ENCODE measurements around the gene TBC1D9.

Gene TBC1D9

GRCh38 chr4:140764785-140765392, 8.7 kb upstream of the TBC1D9 start:
- H2BK120ac ChIP-seq (ENCODE audit: low read depth, low read length), result no peak overlapping the region
- no peak overlapping the region for H3K4me3 ChIP-seq (ENCODE audit: low read length)
- no peak overlapping the region for H3K18ac ChIP-seq (ENCODE audit: low read length)
- H4K5ac ChIP-seq (ENCODE audit: low read length), result no peak overlapping the region
- H2BK5ac ChIP-seq (ENCODE audit: low read length), result no peak overlapping the region
- WGBS (ENCODE audit: extremely low coverage, insufficient coverage, low lambda C conversion rate), result no CpG with 5 or more reads among the region's 7 CpGs
- H3K9ac ChIP-seq (ENCODE audit: low read length), result no peak overlapping the region
- H3K27me3 ChIP-seq (ENCODE audit: insufficient read depth, low read length, poor library complexity), result no peaks in the 10 kb centered on the region
- no peak overlapping the region for H4K8ac ChIP-seq (ENCODE audit: low read depth, low read length)
- DNase-seq, result peak; percentile 63
- no peak overlapping the region for H2AK5ac ChIP-seq (ENCODE audit: low read length)
- H3K27ac ChIP-seq (ENCODE audit: low read depth, low read length), result no peak overlapping the region
- no peak overlapping the region for H3K56ac ChIP-seq (ENCODE audit: low read length)
- H3K4me2 ChIP-seq (ENCODE audit: low read length), result no peak overlapping the region
- no peaks in the 10 kb centered on the region for H3K79me2 ChIP-seq (ENCODE audit: control insufficient read depth, insufficient read depth, low read length)
- H3K23ac ChIP-seq (ENCODE audit: low read length), result no peak overlapping the region
- no peak overlapping the region for H3K4ac ChIP-seq (ENCODE audit: low read depth, low read length)
- no peak overlapping the region for H2BK15ac ChIP-seq (replicated peaks; ENCODE audit: low read depth)
- H3K4me1 ChIP-seq (ENCODE audit: control insufficient read depth, low read depth, low read length), result no peaks in the 10 kb centered on the region
- H3K36me3 ChIP-seq (ENCODE audit: control insufficient read depth, insufficient read depth, low read length), result no peaks in the 10 kb centered on the region
- no peaks in the 10 kb centered on the region for H3K79me1 ChIP-seq (ENCODE audit: low read length)

- Histone ChIP-seq H2BK120ac (ENCODE audit: low read depth, low read length) (no peak overlapping the region), H2BK15ac (replicated peaks; ENCODE audit: low read depth) (no peak overlapping the region), H2BK5ac (ENCODE audit: low read length) (no peak overlapping the region), H3K79me2 (ENCODE audit: control insufficient read depth, insufficient read depth, low read length) (no peaks in the 10 kb centered on the region), H4K5ac (ENCODE audit: low read length) (no peak overlapping the region), H3K9ac (ENCODE audit: low read length) (no peak overlapping the region), H3K36me3 (ENCODE audit: control insufficient read depth, insufficient read depth, low read length) (no peaks in the 10 kb centered on the region), H3K23ac (ENCODE audit: low read length) (no peak overlapping the region), H3K4me3 (ENCODE audit: low read length) (no peak overlapping the region), H4K8ac (ENCODE audit: low read depth, low read length) (no peak overlapping the region), H3K4me1 (ENCODE audit: control insufficient read depth, low read depth, low read length) (peaks cover 3% of the 10 kb centered on the region), H3K27ac (ENCODE audit: low read depth, low read length) (no peak overlapping the region), H3K4me2 (ENCODE audit: low read length) (no peak overlapping the region), H3K79me1 (ENCODE audit: low read length) (no peaks in the 10 kb centered on the region), H3K27me3 (ENCODE audit: insufficient read depth, low read length, poor library complexity) (no peaks in the 10 kb centered on the region), H3K56ac (ENCODE audit: low read length) (no peak overlapping the region), H3K18ac (ENCODE audit: low read length) (no peak overlapping the region), H2AK5ac (ENCODE audit: low read length) (no peak overlapping the region), H3K4ac (ENCODE audit: low read depth, low read length) (no peak overlapping the region)
- no CpG with 5 or more reads among the region's 3 CpGs for WGBS (ENCODE audit: extremely low coverage, insufficient coverage, low lambda C conversion rate)
- no peak for DNase-seq
These were observed 6.0 kb upstream of the TBC1D9 start for GRCh38 chr4:140762202-140762601.

- Histone ChIP-seq H4K8ac (ENCODE audit: low read depth, low read length) (no peak overlapping the region), H3K4me1 (ENCODE audit: control insufficient read depth, low read depth, low read length) (peaks cover 3% of the 10 kb centered on the region), H3K4me3 (ENCODE audit: low read length) (no peak overlapping the region), H3K18ac (ENCODE audit: low read length) (no peak overlapping the region), H3K36me3 (ENCODE audit: control insufficient read depth, insufficient read depth, low read length) (no peaks in the 10 kb centered on the region), H2BK15ac (replicated peaks; ENCODE audit: low read depth) (no peak overlapping the region), H3K79me1 (ENCODE audit: low read length) (peaks cover 5% of the 10 kb centered on the region), H2BK120ac (ENCODE audit: low read depth, low read length) (no peak overlapping the region), H3K23ac (ENCODE audit: low read length) (no peak overlapping the region), H3K9ac (ENCODE audit: low read length) (peak overlapping the region; percentile 25), H3K27ac (ENCODE audit: low read depth, low read length) (no peak overlapping the region), H2AK5ac (ENCODE audit: low read length) (no peak overlapping the region), H3K56ac (ENCODE audit: low read length) (peak overlapping the region; percentile 49), H3K4me2 (ENCODE audit: low read length) (peak overlapping the region; percentile 11), H3K4ac (ENCODE audit: low read depth, low read length) (no peak overlapping the region), H4K5ac (ENCODE audit: low read length) (no peak overlapping the region), H3K27me3 (ENCODE audit: insufficient read depth, low read length, poor library complexity) (no peaks in the 10 kb centered on the region), H3K79me2 (ENCODE audit: control insufficient read depth, insufficient read depth, low read length) (peaks cover 6% of the 10 kb centered on the region), H2BK5ac (ENCODE audit: low read length) (no peak overlapping the region)
- DNase-seq, result no peak
- WGBS (ENCODE audit: extremely low coverage, insufficient coverage, low lambda C conversion rate), result no CpG with 5 or more reads among the region's 3 CpGs
These were observed 1.0 kb upstream of the TBC1D9 start for GRCh38 chr4:140757232-140757630.

GRCh38 chr4:140755774-140756318, 339 bp downstream of the TBC1D9 start:
- Histone ChIP-seq H3K4me1 (ENCODE audit: control insufficient read depth, low read depth, low read length) (peaks cover 3% of the 10 kb centered on the region), H4K8ac (ENCODE audit: low read depth, low read length) (no peak overlapping the region), H3K27me3 (ENCODE audit: insufficient read depth, low read length, poor library complexity) (no peaks in the 10 kb centered on the region), H3K9ac (ENCODE audit: low read length) (peak overlapping the region; percentile 78), H3K56ac (ENCODE audit: low read length) (peak overlapping the region; percentile 92), H2BK15ac (replicated peaks; ENCODE audit: low read depth) (no peak overlapping the region), H3K4ac (ENCODE audit: low read depth, low read length) (peak overlapping the region; percentile 63), H4K5ac (ENCODE audit: low read length) (no peak overlapping the region), H3K79me2 (ENCODE audit: control insufficient read depth, insufficient read depth, low read length) (peaks cover 6% of the 10 kb centered on the region), H3K4me3 (ENCODE audit: low read length) (peak overlapping the region; percentile 65), H2AK5ac (ENCODE audit: low read length) (no peak overlapping the region), H3K27ac (ENCODE audit: low read depth, low read length) (peak overlapping the region; percentile 74), H3K23ac (ENCODE audit: low read length) (no peak overlapping the region), H2BK120ac (ENCODE audit: low read depth, low read length) (peak overlapping the region; percentile 14), H2BK5ac (ENCODE audit: low read length) (no peak overlapping the region), H3K4me2 (ENCODE audit: low read length) (peak overlapping the region; percentile 78), H3K36me3 (ENCODE audit: control insufficient read depth, insufficient read depth, low read length) (no peaks in the 10 kb centered on the region), H3K18ac (ENCODE audit: low read length) (peak overlapping the region; percentile 71), H3K79me1 (ENCODE audit: low read length) (peaks cover 5% of the 10 kb centered on the region)
- DNase-seq, result peak; percentile 75
- no CpG with 5 or more reads among the region's 74 CpGs for WGBS (ENCODE audit: extremely low coverage, insufficient coverage, low lambda C conversion rate)

GRCh38 chr4:140754918-140755773, 1.0 kb downstream of the TBC1D9 start:
- no peak for DNase-seq
- Histone ChIP-seq H3K56ac (ENCODE audit: low read length) (peak overlapping the region; percentile 92), H3K18ac (ENCODE audit: low read length) (peak overlapping the region; percentile 71), H2BK120ac (ENCODE audit: low read depth, low read length) (peak overlapping the region; percentile 14), H3K79me1 (ENCODE audit: low read length) (peaks cover 5% of the 10 kb centered on the region), H3K27ac (ENCODE audit: low read depth, low read length) (peak overlapping the region; percentile 74), H3K4me1 (ENCODE audit: control insufficient read depth, low read depth, low read length) (peaks cover 3% of the 10 kb centered on the region), H3K23ac (ENCODE audit: low read length) (no peak overlapping the region), H4K5ac (ENCODE audit: low read length) (no peak overlapping the region), H2AK5ac (ENCODE audit: low read length) (no peak overlapping the region), H3K27me3 (ENCODE audit: insufficient read depth, low read length, poor library complexity) (no peaks in the 10 kb centered on the region), H3K9ac (ENCODE audit: low read length) (peak overlapping the region; percentile 78), H3K4ac (ENCODE audit: low read depth, low read length) (no peak overlapping the region), H3K79me2 (ENCODE audit: control insufficient read depth, insufficient read depth, low read length) (peaks cover 6% of the 10 kb centered on the region), H2BK5ac (ENCODE audit: low read length) (no peak overlapping the region), H3K4me3 (ENCODE audit: low read length) (peak overlapping the region; percentile 65), H3K4me2 (ENCODE audit: low read length) (peak overlapping the region; percentile 64), H2BK15ac (replicated peaks; ENCODE audit: low read depth) (no peak overlapping the region), H3K36me3 (ENCODE audit: control insufficient read depth, insufficient read depth, low read length) (no peaks in the 10 kb centered on the region), H4K8ac (ENCODE audit: low read depth, low read length) (no peak overlapping the region)
- WGBS (ENCODE audit: extremely low coverage, insufficient coverage, low lambda C conversion rate), result no CpG with 5 or more reads among the region's 8 CpGs
